GM19372 (cell line): ENCODE measurements around the gene ACTR5.

Source experiments
- ATAC-seq: cut with Tn5 transposase; IDR thresholded peaks from one replicate; pipeline ENCODE4 v1.9.1; 2021; ENCODE audit warnings: mild to moderate bottlenecking, low read depth, moderate library complexity; ENCODE audit not compliant: unreplicated experiment

Gene ACTR5

DNA sequence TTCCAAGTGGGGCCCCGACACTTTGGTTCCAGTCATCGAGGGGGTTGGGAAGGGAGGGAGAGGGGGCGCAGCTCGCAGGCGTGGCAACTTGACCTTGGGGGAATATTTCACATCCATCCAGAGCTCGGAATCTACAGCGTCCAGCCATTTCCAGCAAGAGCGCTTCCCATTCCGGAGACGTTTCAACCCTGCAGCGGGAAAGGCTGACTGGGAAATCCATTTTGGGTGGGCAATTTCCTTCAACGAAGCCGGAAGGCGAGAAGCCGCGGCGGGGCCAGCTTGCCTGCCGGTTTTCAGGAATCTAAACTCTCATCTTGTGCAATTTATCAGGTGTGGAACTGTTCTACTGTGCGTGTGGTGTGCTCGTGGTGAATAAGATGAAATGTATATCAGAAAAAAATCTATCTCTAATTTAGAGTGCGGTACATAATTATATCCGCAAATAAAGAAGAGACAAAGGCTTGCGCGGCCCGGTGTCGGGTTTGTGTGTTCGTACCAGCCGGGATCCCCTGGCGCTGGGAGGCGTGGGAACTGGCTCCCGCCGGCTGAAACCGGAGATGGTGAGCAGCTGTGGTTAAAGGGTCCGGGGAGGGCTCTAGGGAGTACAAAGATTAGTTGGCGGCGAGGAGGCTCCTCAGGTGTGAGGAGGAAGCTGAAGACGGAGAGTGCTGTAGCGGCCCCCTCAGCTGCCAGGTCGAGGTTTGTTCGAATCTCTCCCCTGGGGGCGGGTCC lies 19.2 kb upstream of the ACTR5 start:
- no peak for ATAC-seq

DNA sequence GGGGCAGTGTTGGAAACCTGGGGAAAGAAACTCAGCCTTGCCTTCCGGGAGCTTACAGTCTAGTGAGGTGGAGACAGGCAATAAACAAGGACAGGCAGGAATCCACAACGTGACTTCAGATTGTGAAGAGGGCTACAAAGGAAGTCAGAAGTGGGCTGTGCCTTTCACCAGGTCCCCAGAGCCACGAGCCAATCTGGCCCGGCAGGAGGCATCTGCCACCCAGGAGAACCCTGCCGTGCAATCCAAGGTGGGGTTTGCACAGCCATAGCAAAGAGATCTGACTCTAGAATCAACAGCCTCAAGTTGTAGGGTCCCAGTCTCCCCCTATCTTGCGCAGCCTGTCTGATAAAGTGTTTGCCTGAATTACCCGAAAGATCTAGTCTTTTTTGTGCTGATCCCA lies 18.5 kb upstream of the ACTR5 start:
- no peak for ATAC-seq

DNA sequence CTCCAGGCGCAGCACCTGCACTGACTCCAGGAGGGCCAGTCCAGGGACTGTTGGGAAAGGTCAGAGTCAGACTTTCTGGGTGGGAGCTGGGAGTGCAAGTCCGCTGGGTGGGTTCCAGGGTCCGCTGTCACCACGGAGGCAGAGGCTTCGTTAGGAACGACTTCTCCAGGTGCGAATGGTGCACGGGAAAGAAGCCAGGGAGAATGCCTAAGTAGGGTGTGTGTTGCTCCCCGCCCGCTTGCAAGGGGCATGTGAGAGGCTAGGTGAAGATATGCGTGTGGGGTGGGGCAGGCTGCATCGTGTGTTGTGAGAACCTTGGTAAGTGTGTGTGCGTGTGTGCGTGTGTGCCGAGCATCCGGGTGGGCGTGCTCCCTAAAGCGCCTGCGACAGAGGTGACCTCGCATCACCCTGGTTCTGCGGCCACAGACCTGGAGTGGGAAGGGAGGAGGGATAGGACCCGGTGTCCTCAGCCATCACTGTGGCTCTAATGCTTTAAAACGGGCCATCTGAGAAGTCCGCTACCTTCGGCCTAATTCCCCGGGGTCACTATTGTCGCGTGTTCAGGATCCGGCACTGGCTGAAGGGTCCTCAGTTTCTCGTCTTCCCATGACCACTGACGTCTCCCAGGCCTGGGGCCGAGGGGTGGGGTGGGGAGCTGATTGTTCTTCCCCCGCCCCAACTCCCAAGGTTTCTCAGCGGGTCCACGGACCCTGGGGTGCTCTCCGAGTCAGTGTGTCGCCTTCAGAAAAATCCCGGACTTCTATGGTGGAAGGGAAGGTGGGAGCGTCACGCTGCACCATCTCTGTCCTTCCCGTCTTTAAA lies 17.9 kb upstream of the ACTR5 start:
- no peak for ATAC-seq

DNA sequence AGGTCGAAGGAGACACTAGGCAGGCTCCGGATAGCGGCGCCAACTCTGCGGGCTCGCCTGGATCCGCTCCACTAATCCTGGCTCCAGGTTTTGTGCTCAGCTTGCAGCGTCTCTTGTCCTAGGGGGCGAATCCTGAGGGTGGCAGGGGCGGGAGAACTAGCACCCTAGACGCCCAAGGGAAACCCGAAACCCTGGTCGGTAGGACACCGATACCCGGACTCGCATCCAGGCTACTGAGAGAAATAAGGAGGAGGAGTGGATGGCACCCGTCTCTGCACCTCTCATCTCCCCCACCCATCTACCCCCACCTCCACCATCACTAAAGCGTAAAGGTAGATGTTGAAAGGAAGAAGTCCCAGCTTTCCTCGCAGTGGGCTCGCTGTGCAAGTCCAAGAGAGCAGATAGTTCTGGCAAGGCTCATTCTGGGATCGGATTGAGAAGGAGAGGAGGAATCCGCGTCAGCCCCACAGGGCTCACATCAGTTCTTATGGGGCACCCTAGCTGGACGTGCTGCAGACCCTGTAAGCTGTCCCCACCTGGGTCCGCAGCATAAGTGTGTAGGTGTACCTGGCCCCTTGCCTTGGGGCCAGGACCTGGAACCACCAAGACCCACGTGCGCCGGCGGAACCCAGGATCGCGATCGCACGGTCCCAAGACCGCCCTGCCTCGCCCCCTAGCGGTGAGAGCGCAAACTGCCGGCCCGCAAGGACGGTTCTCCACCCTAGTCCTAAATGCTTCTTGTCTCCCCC lies 17.1 kb upstream of the ACTR5 start:
- ATAC-seq: no peak

DNA sequence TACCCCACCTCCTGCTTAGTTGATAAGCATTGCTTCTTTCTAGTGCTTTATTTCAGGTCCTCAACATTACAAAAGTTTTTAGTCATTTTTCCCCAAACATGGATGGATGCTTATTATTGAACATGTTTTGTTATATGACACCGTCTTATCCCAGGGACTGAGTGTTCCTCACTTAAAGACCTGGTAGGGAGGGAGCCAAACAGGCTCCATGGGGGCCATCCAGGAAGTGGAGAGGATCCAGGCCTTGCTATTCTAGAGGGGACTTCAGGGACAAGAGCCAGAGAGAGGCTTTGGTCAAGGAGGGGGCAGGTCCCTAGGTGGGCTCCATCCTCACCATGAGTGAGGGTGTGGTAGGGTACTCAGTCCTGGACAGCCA lies 16.5 kb upstream of the ACTR5 start:
- no peak for ATAC-seq

DNA sequence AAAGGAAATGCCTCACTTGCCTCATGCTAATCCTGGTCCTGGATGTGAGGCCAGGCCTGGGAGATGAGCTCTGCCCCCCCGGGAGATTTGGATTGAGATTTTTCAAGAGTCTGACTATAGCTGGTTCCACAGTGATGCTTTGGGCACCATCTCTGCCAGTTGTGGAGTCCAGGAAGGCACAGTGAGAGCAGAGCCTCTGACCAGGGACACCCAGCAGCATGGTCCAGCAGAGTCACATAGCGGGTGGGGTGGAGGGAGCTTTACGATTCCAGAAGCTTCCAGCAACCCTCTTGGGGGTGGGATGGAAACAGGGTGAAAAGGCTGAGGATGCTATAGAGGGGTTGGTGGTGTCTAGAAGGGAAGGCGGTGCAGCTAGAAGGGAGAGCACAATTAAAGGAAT lies 15.3 kb upstream of the ACTR5 start:
- no peak for ATAC-seq

DNA sequence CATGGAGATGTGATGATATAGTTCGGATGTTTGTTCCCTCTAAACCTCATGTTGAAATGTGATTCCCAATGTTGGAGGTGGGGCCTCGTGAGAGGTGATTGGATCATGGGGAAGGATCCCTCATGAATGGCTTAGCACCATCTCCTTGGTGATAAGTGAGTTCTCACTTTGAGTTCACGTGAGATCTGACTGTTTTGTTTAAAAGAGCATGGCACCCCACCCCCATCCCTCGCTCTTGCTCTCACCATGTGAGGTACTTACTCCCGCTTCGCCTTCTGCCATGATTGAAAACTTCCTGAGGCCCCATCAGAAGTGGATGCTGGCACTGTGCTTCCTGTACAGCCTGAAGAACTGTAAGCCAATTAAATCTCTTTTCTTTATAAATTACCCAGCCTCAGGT lies 13.1 kb upstream of the ACTR5 start:
- no peak for ATAC-seq

DNA sequence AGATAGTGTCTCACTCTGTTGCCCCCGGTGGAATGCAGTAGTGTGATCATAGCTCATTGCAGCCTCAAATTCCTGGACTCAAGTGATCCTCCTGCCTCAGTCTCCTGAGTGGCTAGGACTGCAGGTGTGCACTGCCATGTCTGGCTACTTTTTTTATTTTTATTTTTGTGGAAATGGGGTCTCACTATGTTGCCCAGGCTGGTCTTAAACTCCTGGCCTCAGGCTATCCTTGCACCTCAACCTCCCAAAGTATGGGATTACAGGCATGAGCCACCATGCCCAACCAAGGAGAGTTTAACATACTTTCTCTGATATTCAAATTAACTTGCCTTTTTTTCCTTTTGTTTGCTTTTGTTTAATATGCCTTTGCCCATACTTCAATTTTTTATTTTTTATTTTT lies 10.4 kb upstream of the ACTR5 start:
- no peak for ATAC-seq

DNA sequence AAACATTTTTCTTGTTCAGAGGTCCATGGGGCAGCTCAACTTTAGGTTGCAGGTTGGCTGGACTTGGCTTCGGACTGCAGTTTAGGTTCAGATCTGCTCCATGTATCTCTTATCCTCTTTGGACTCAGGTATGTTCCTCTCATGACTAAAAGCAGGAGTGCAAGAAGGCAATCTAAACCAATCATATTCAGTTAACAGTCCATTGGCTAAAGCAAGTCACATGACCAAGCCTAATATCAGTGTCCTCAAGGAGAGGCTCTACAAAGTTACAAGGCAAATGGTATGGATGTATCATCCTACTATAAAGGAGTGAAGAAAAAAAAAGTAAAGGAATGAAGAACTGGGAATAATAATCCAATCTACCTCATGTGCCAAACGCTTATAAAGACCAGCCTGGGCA lies 2.5 kb upstream of the ACTR5 start:
- ATAC-seq: no peak

DNA sequence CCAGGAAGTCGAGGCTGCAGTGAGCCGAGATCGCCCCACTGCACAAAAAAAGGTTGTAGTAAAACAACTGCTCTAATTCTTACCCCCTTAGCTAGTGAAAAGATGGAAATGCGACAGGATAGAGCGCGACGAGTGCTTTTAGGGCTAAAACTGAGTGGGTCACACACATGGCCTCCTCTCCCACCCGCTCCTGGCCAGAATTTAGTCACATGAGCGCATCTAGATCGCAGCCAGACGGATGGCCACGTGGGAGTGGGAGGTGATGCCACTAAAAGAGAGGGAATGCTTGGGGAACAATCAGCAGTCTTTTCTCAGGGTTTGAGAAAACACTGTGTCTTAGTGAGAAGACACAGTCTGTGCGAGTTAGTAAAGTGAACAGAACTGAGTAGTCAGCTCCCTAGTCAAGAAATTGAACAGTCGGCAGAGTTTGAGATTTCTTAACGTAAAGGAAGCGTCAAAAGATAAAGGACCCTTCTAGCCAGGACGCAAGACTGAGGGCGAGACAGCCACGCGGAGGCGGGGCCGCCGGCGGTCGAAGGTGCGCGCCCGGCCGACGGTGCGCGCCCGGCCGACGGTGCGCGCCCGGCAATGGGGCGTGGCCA lies 664 bp upstream of the ACTR5 start:
- no peak for ATAC-seq

DNA sequence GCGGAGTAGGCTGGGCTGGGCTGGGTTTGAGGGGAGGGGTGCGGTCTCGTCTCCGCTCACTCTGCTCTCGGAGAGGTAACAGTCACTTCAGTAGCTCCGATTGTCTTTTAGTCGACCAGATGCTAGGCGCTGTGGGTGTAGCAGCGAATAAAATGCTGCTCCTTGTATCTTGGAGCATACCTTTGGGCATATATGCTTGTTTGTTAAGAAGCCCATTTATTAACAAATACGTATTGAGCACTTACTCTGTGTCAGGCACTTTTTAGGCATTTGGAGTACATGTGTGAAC lies 545 bp downstream of the ACTR5 start:
- ATAC-seq: peak; percentile 29

DNA sequence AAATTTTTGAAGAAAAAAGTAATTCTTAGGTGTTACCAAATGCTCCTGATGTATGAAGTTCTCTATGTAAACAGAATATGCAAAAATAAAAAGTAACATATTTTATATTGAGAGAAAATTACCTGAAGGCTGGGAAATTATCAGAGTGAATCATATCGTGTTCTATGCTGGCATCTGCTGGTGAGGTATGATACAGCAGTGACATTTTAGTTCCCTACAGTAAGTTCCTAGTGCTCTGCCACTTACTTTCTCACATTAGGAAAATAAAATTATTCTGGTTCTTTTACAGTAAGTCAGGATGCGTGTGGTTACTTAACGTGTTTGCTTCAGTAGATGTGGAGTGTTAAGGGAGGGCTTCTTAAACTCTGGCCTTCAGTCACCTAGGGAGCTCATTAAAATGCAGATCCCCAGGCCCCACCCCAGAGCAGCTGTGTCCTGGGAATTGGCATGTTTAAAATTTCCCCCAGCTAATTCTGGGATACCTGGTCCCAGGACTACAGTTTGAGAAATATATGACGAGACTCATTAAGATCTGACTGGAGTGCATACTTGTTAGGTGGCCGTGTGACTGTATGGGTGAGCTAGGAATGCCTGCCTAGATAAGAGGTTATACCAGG lies 3.2 kb downstream of the ACTR5 start:
- ATAC-seq: no peak

DNA sequence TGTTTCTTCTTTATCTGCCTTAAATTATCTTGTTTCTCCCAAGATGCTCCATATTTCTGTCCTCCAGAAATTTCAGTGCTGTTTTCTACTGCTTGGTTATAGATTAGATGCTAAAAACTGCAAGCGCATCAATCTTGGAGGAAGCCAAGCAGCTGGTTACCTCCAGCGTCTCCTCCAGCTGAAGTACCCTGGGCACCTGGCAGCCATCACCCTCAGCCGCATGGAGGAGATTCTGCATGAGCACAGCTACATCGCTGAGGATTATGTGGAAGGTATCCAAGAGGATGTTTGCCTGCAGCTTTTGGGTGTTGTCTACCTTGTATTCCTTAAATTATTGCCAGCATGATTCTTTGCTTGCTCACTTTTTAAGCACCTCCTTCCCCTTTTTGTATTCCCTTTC lies 3.8 kb downstream of the ACTR5 start:
- ATAC-seq: no peak

DNA sequence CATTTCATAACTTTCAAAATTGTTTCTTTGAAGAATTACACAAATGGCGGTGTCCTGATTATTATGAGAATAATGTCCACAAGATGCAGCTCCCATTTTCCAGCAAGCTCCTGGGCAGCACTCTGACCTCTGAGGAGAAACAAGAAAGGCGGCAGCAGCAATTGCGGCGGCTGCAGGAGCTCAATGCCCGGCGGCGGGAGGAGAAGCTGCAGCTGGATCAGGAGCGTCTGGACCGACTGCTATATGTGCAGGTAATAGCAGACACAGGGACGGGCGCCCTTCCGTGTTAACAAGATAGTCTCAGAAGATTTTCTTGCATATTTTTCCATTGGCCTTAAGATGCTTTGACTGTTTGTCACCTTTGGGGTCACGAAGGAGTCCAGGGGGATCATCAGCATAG lies 6.7 kb downstream of the ACTR5 start:
- ATAC-seq: no peak

DNA sequence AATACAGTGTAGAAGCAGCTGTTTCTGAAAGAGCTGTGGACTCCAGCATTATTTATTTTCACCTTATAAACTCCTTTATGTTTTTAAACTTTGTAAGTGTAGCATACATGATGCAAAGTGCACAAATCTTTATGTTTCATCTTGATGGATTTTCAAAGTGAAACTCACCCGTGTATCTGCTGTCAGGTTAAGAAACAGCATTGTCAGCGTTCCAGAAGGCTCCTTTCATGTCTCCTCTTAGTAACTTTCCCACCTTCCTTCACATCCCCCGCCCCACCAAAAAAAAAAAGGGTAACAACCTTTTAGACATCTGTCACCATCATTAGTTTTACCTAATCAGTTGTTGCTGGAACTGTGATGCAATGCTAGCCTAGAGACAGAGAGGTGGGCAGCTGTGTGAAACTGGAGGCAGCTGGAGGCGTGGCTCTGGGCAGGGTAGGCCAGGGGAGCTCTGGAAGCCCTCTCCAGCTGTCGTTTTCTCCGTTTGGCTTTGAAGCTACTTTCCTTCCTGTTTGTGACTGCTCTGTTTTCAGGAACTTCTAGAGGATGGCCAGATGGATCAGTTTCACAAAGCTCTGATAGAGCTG lies 7.2 kb downstream of the ACTR5 start:
- ATAC-seq: no peak

DNA sequence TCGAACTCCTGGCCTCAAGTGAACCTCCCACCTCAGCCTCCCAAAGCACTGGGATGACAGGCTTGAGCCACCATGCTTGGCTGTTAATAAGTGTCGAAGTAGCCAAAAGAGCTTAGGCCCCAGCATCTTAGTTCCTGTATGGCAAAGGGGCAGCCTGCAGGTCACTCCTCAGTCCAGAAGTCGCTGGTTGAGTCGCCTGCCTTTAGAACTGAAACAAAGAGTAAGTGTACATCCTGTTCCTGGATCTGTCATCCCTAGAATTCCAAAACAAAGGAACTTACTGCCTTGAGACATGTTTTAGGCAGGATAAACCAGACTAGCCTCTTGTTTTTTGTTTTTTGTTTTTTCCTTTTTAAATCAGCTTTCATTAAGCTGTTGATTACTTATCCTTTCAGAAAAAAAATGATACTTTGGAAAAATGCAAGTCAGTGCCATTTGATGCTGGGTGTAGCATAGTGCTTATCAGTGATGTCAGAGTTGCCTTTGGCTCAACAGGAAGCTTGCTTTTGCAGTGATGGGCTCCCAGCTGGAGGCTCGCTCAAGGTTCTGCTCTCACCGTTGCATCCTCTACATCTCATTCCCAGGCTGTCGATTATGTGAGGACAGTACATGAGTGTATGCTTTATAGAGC lies 9.0 kb downstream of the ACTR5 start:
- no peak for ATAC-seq

DNA sequence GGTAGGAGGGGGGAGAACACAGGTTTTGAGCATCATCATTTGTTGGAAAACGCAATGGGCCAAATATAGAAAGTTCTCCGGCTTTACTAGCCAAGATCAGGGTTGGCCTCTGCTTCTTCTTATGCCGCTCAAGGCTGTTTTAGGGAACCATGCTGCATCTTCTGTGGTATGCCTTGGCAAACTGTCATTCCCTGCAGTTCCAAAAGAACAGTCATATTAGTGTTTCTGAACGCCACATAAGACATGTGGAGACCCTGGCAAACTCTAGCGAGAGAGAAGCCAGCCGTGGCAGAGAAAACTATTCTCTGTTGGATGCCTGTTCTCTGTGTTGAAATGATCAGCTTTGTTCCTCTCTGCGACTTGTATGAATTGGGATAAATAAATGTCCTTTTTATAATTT lies 10.8 kb downstream of the ACTR5 start:
- no peak for ATAC-seq

DNA sequence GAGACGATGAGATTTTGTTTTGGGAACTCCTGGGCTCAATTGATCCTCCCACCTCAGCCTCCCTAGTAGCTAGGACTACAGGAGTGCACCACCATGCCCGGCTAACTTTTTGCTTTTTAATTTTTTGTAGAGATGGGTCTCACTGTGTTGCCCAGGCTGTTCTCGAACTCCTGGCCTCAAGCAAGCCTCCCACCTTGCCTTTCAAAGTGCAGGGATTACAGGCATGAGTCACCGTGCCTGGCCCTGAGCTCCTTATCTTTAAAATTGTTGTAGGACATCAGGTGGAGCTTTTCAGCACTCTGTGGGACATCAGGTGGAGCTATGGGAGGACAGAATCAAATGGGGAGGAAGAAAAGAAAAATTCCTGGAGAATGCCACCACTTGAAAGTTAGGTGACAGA lies 12.7 kb downstream of the ACTR5 start:
- ATAC-seq: no peak

DNA sequence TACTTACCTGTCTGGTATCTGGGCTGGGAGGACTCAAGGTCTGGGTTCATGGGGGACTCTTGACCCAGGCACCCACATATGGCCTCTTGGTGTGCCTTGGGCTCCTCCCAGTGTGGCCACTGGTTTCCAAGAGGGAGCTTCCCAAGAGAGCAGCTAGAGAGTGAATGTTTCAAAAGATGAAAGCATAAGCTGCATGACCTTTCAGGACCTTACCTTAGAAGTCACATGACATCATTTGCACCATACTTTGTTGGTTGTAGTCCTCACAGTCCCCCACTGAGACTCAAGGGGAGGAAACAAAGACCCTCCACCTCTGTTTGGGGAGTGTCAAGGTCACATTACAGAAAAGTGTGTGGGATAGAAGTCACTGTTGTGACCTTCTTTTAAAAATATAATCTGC lies 13.9 kb downstream of the ACTR5 start:
- ATAC-seq: no peak

DNA sequence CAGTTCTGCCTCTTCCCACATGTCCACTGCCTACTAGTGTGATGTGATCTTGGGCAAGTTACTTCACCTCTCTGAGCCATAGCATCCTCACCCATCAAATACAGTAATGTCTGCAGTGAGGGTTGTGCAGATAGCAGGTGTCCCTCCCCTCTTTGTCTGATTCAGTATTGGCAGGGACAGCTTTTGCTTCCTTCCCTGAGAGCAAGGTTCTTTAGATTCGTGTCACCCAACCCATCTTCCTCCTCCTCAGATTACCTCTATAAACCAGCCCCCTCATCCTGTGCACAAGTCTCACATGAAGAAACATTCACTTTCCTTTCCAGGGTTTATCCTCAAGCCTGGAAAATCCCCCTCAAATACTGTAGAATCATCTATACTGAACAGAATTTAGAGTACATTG lies 15.4 kb downstream of the ACTR5 start:
- no peak for ATAC-seq
